HG03039 (cell line): ENCODE data around the gene PTPRG.
A peak's percentile ranks its signal among the peaks of the same experiment; 100 is the strongest.

Experiments
- ATAC-seq: cut with Tn5 transposase; IDR thresholded peaks from one replicate; pipeline ENCODE4 v1.9.1; 2021; ENCODE audit warnings: mild to moderate bottlenecking, moderate library complexity; ENCODE audit not compliant: unreplicated experiment

Gene PTPRG

GRCh38 chr3:61877359-61878138, 316.2 kb downstream of the PTPRG start:
- peak; percentile 79 for ATAC-seq

DNA sequence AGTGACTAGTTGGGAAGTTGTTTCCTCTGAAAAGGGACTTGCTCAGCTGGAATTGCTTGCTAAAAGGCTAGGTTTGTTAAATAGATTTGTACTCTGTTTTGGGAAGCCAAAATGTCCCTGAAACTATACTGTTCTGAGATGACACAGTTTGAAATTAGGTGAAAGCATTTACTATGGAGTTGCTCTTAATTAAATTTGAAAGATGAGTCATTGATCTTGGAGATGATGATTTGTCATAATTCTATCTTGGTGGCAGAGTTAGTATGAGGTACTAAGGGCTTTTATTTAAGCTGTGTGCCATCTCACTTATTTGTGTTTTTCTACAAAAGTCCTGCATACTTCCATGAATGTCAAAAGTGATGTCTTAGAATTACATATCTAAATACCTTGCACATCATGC, 320.9 kb downstream of the PTPRG start:
- no peak for ATAC-seq

DNA sequence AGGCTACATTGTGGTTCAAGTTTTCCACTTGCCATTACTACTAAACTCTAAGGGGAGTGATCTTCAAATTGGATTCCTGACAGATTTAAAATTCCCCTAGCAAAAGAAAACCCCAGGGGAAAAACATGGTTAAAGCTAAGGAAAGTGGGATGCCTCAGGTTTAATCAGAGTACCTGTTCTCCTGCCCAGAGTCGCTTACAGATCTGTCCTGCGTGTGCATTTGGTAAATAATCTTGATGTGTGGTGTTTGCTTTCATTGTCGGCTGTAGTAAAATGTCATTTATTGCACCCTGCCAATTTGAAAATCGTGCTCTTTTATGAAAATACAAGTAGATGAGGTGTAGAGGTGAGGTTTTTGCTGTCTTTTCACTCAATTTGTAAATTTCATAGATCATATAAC, 323.4 kb downstream of the PTPRG start:
- no peak for ATAC-seq

DNA sequence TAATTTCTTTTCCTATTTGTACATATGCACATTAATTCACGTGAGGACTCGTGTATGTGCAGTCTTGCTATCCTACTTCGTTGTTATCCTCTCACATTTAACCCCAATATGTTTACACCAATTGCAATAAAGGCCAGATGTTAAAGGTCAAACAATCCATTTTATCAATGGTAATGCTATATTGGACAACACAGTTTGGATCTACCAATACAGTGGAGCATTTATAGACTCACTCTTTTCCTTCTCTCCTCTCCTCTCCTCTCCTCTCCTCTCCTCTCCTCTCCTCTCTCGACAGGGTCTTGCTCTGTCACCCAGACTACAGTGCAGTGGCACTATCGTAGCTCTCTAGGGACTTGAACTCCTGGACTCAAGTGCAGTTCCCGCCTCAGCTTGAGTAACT, 324.0 kb downstream of the PTPRG start:
- ATAC-seq: no peak

DNA sequence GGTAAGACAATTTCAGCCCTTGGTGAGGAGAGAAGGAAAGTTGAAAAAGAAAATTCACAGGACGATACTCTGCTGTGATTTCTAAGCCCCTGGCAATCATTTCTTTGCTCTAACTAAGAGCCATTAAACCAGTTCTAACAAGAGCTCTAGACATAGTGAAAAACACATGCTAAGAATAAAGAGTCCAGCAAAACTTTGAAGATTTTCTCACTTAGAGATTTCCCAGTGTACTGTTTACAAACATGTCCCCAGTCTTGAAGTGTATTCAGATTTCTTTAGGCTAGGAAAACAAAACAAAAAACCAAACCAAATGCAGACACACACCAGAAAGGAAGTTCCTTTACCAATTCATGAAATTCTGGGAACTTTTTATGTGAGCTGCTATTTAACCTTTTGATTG, 325.8 kb downstream of the PTPRG start:
- ATAC-seq: no peak

GRCh38 chr3:61889259-61889658, 327.9 kb downstream of the PTPRG start:
- ATAC-seq: no peak

DNA sequence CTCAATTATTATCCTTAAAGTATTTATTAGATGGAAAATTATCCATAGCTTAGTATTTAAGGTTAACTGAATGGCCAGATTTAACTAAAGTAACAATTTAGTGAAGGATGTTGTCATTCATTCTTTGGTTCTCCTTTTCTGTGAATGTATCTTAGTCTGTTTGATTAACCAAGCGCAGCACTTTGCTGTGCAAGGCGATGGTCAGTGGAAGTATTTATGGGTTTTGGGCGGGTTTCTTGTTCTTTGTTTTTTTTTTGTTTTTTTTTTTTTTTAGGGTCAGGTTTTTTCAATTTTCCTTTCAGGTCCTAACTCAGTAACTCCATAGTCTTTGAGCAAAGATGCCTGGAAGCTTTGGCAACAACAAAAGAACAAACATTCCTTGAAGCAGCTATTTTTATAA, 328.8 kb downstream of the PTPRG start:
- ATAC-seq: no peak

- ATAC-seq: no peak
These were observed 329.2 kb downstream of the PTPRG start for GRCh38 chr3:61890586-61890985.

GRCh38 chr3:61892891-61893290, 331.5 kb downstream of the PTPRG start:
- no peak for ATAC-seq

- ATAC-seq: no peak
These were observed 332.6 kb downstream of the PTPRG start for GRCh38 chr3:61893840-61894566.

DNA sequence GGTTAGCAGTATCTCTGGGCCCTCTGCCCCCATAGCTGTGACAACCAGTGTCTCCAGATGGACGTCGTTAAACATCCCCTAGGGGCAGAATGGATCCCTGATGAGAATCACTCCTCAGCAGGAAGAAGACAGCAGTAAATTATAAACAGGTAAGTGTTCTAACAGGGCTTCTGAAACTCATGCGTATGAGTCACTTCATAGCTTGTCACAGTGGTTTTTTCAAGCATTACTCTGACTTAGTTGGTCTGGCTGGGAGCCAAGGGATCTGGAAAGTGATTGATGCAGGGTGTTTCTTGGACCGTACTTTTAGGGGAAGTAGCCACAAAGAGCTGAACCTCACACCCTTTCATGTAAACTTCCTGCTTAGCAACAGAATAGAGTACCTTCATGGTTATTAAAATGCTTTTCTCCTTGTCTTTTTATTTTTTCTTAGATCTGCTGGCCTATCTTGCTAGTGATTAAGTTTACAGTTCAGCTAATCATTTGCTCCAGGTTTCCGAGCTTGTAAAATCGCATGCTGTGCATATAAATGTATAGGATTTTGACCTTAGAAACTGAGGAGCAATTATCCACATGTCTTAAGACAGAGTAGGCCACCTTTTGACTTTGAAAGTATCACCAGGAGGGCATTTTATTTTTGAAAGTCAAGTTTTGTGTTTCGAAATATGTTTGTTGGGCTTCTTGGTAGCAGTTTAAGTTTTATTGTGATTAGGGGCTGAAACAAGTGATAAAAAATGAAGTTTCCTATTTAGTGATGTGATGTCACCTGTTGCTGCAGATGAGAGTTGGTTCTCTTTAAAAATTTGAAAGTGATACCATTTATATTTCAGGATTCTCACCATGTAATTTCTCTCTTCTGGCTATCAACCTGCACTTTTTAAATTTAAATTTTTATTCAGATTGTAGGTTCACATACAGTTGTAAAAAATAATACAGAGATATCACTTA, 333.9 kb downstream of the PTPRG start:
- peak; percentile 92 for ATAC-seq

DNA sequence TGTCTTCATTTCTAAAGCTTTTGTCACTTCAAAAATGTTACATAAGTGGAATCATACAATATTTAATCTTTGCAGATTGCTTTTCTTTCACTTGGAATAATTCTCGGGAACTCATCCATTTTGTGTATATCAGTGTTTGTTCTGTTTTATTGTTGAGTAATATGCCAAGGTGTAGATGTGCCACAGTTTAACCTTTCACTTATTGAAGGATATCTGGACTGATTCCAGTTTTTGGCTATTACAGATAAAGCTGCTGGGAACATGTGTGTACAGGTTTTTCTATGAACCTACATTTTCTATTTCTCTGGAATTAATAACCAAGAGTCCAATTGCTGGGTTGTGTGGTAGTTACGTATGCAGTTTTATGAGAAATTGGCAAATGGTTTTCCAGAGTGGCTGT, 334.9 kb downstream of the PTPRG start:
- ATAC-seq: no peak

DNA sequence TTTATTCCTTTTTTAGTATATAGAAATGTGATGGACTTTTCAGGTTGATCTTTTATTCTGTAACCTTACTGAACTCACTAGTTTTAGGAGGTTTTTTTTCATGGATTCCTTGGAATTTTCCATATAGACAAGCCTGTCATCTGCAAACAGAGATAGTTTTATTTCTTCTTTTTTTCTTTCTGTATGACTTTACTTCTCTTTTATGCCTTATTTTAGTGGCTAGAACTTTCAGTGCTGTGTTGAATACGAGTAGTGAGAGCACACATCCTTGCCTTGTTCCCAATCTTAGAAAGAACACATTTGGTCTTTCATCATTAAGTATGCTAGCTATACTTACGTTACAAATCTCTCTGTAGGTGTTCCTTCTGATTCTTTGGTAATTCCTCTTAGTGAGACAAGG, 336.5 kb downstream of the PTPRG start:
- no peak for ATAC-seq

GRCh38 chr3:61899700-61900462, 338.5 kb downstream of the PTPRG start:
- ATAC-seq: no peak

DNA sequence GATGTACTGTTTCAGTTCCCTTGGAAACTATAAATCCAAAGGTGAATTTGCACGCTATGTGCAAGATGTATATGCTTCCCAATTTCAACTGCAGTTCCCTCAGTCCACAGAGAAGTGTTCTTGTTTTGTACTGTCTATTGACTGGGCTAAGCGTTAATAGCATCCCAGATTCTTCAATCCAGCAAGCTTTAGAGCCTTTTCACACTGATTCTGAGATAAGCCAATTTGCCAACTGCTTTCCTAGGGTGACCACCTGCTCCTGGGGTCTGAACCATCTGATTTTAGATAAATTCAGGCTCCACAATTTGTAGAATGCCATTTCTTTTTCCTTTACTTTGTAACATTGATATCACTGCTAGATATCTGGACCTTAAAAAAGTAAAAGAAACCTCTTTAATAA, 340.1 kb downstream of the PTPRG start:
- no peak for ATAC-seq

- ATAC-seq: no peak
These were observed 340.6 kb downstream of the PTPRG start for GRCh38 chr3:61901986-61902385.

DNA sequence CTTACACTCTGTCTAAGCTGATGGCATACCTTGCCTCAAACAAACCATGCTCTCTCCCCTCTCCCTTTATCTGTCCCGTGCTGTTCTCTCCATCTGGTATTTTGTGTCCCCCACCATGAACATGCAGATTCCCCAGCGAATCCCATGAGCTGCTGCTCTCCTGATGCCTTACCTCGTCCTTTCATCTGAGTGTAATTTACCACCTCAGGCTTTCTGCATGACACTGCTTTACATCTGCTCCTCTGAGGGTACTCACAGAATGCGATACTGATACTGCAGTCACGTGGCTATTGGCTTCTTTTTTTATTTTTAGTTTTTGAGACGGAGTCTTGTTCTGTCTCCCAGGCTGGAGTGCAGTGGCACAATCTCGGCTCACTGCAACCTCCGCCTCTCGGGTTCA, 341.7 kb downstream of the PTPRG start:
- no peak for ATAC-seq

- ATAC-seq: no peak
These were observed 342.7 kb downstream of the PTPRG start for GRCh38 chr3:61903931-61904657.

- no peak for ATAC-seq
These were observed 345.9 kb downstream of the PTPRG start for GRCh38 chr3:61907210-61907795.

DNA sequence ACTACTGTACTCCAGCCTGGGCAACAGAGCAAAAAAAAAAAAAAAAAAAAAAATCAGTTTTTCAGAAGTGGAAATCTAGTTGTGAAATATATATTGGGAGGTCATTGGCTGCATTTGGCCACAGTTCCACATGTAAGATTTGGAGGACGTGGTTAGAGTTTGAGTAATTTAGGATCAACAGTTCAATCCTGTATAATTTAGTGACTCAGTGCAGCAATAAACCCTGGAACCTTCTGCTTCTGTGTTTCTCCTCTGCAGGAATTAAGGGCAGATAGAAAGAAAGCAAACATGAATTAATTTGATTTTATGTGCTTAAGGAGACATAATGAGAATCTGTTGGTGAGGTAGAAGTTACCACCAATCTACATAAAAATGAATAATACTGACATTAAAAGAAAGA, 347.0 kb downstream of the PTPRG start:
- no peak for ATAC-seq
